Measurements from ENCODE around the gene STX18. TPM values are rescaled to one million over a fixed set of nuclear protein-coding genes. Genes with fewer than 3 reads are reported as not detected.
"Not testable (repeated sequence)": the region's sequence is repeated elsewhere in the genome, so short reads cannot be mapped to it uniquely, and the experiment has no call there.

STX18 gene
- polyA plus RNA-seq, 3 donors: 59.7 to 74.7 (median 63.8) TPM

DNA sequence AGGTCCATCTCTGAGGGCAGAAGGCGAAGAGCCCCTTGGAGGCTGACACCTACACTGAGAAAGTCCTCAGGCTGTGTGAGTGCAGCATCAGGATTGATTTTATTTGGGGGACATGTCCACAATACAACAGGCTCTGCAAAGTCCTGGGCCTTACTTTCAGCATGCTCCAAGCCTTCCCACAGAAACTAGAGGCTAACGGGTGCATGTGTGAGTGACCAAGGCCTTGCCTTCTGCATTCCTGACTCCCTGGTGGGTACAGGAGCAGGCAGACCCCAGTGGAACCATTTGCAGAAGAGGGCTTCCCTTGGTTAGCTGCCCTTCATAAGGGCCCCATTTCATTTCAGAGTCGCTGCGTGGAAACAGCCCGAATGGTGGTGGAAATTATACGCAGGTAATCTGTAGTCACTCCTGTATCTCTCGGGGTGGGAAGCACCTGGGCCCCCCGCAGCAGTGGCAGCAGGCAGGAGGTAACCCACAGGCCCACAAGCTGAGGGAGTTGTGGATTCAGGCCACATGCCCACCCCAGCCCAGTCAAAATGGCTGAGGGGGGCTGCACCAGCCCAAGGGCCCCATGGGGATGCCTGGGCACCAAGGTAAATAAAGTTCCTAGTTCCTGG, 117.2 kb downstream of the STX18 start:
- DNase-seq: no peak

DNA sequence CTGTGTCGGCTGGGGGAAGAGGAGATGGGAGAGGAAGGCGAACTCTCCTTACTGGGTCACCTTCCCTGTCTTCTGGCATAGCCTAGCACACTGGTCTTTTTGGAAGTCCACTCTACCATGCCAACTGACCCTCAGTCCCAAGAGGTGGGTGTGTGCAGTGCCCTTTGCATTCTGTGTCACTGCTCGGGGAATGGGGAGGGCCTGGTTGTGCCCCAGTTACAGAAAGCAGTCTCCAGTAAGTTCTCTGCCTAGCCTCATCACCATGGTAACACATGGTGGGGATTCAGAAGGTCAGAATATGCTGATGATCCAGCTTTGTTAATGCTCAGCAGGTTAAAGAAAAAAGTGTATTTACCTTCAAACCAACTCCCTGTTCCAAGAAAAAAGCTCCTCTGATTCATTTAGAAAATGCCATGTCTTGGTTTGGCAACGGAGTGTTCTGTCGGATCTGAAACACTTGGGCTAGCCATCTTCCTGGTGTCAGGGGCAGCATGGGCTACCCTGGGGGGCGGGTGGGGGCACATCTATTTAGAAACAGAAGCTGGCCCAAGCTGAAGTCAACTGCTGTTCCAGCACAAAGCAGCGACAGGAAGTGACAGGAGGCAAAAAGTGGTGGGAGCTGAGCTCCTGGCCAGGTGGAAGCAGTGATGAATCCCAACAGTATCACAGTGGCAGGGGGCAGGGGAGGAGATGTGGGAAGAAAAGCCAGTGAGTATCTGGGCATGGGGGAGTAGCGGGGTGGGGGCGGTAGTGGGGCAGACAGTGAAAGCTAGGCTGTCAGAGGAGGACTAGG, 117.9 kb downstream of the STX18 start:
- DNase-seq: no peak

GRCh38 chr4:4422856-4423499, 118.9 kb downstream of the STX18 start:
- no peak for DNase-seq

- DNase-seq: not testable (repeated sequence)
These were observed 119.7 kb downstream of the STX18 start for GRCh38 chr4:4422117-4422516.

GRCh38 chr4:4421356-4421755, 120.5 kb downstream of the STX18 start:
- DNase-seq: no peak

DNA sequence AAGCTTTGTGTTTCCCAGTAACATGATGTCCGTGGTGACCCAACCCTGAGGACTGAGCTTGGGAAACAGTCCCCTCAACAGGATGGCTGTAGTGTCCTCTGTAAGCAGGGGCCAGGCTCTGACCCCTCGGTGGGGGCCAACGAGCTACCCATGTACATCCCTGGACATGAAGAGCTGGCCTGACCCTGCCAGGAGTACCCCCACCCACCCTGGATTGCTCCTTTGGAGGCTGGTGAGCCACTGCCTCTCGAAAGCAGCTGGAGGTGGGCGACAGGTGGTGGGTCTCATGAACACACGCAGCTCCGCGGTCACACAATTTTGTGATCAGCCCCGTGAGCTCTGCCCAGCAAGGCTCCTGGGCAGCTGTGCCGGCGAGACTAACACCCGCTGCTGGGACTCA, 121.4 kb downstream of the STX18 start:
- no peak for DNase-seq

- DNase-seq: no peak
These were observed 122.0 kb downstream of the STX18 start for GRCh38 chr4:4419896-4420295.

- no peak for DNase-seq
These were observed 123.0 kb downstream of the STX18 start for GRCh38 chr4:4418676-4419390.

- DNase-seq: no peak
These were observed 124.0 kb downstream of the STX18 start for GRCh38 chr4:4417886-4418285.

- no peak for DNase-seq
These were observed 124.9 kb downstream of the STX18 start for GRCh38 chr4:4416981-4417380.

GRCh38 chr4:4415806-4416805, 125.7 kb downstream of the STX18 start:
- DNase-seq: no peak

DNA sequence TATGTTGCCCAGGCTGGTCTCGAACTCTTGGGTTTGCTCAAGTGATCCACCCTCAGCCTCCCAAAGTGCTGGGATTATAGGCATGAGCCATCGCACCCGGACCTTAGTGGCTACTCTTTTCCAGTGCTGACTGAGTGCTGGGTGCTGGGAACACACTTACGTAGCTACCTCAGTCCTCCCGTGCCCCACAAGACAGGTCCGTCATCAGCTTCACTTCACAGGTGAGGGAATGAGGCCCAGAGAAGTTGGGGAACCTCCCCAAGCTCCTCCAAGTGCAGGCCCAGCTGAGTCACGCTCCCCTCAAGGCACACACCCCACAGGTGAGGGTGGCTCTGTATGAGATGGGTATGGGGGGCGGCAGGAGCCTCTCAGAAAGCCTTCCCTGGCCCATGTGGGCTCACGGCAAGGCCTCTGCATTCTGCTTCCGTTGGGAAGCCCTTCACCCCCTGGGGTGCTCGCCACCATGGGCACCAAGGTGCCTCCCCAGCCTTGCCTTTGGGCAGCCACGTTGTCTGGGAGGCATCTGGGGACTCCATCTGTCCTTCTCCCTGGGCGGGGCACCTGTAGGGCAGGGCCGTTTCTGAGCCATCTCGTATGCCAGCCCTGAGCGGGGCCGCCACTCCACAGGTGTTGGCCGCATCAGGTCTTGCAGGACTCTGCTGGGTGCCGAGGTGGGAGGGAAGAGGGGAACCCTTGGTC, 126.6 kb downstream of the STX18 start:
- no peak for DNase-seq

GRCh38 chr4:4413806-4414205, 128.0 kb downstream of the STX18 start:
- no peak for DNase-seq

DNA sequence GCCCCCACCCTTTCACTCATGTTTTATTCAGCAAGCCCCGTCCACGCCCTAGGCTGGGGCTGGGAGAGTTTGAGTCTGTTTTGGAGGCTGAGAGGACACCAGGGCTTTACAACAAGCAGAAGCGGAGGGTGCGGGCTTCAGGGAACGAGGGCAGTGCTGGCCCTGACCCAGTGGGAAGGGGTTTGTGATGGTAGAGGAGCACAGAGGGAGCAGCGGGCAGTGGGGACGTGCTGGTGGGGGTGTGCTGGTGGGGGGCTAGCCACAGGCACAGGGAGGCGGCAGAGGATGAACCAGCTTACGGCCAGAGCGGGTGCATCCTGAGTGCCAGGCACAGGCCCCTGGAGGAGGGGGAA, 128.5 kb downstream of the STX18 start:
- DNase-seq: no peak

- no peak for DNase-seq
These were observed 129.0 kb downstream of the STX18 start for GRCh38 chr4:4412641-4413372.

- DNase-seq: no peak
These were observed 129.9 kb downstream of the STX18 start for GRCh38 chr4:4411906-4412305.

GRCh38 chr4:4410271-4410670, 131.6 kb downstream of the STX18 start:
- DNase-seq: no peak

- no peak for DNase-seq
These were observed 132.3 kb downstream of the STX18 start for GRCh38 chr4:4409416-4410115.
